ENCODE data around the gene CTIF. TPM values are rescaled to one million over a fixed set of nuclear protein-coding genes. Genes with fewer than 3 reads are reported as not detected.
"Not testable (repeated sequence)": the region's sequence is repeated elsewhere in the genome, so short reads cannot be mapped to it uniquely, and the experiment has no call there.

CTIF gene
- total and polyA plus RNA-seq, 2 donors: 1.7 to 11.3 TPM

GRCh38 chr18:48717227-48717626 lies 178.4 kb downstream of the CTIF start:
- not testable (repeated sequence) for H3K27me3 ChIP-seq (ENCODE audit: control insufficient read depth in 2 of 2, insufficient read depth in 1 of 2, low read length in 1 of 2); H3K4me1 ChIP-seq (ENCODE audit: control insufficient read depth in 2 of 2, insufficient read depth in 2 of 2, low read length in 2 of 2); H3K36me3 ChIP-seq (ENCODE audit: control insufficient read depth in 2 of 2, insufficient read depth in 2 of 2, low read length in 1 of 2); DNase-seq (ENCODE audit: low read depth in 6 of 9, low spot score in 9 of 9); H3K9me3 ChIP-seq (ENCODE audit: control insufficient read depth in 2 of 2, insufficient read depth in 1 of 2, low read length in 1 of 2); H3K4me3 ChIP-seq (ENCODE audit: low read length in 2 of 2); H3K27ac ChIP-seq (ENCODE audit: low read depth in 1 of 2, low read length in 1 of 2)
- whole genome bisulfite sequencing: 97% methylated on average over 9 of the region's 9 CpGs

GRCh38 chr18:48718251-48718959 lies 179.6 kb downstream of the CTIF start:
- H3K9me3 ChIP-seq (ENCODE audit: control insufficient read depth in 2 of 2, insufficient read depth in 1 of 2, low read length in 1 of 2): no peaks in the 10 kb centered on the region
- 98% methylated on average over 10 of the region's 10 CpGs for WGBS
- no peak overlapping the region for H3K27ac ChIP-seq (ENCODE audit: low read depth in 1 of 2, low read length in 1 of 2)
- H3K4me3 ChIP-seq (ENCODE audit: low read length in 2 of 2): no peak overlapping the region
- DNase-seq (ENCODE audit: low read depth in 6 of 9, low spot score in 9 of 9): no peak
- H3K36me3 ChIP-seq (ENCODE audit: control insufficient read depth in 2 of 2, insufficient read depth in 2 of 2, low read length in 1 of 2): no peaks in the 10 kb centered on the region
- H3K27me3 ChIP-seq (ENCODE audit: control insufficient read depth in 2 of 2, insufficient read depth in 1 of 2, low read length in 1 of 2): no peaks in the 10 kb centered on the region
- peaks cover 0 to 2% of the 10 kb centered on the region in 2 donors for H3K4me1 ChIP-seq (ENCODE audit: control insufficient read depth in 2 of 2, insufficient read depth in 2 of 2, low read length in 2 of 2)

- Histone ChIP-seq H3K4me3 (ENCODE audit: low read length in 2 of 2) (no peak overlapping the region), H3K4me1 (ENCODE audit: control insufficient read depth in 2 of 2, insufficient read depth in 2 of 2, low read length in 2 of 2) (peaks cover under 1 to 2% of the 10 kb centered on the region in 2 donors), H3K9me3 (ENCODE audit: control insufficient read depth in 2 of 2, insufficient read depth in 1 of 2, low read length in 1 of 2) (no peaks in the 10 kb centered on the region), H3K27me3 (ENCODE audit: control insufficient read depth in 2 of 2, insufficient read depth in 1 of 2, low read length in 1 of 2) (no peaks in the 10 kb centered on the region), H3K36me3 (ENCODE audit: control insufficient read depth in 2 of 2, insufficient read depth in 2 of 2, low read length in 1 of 2) (no peaks in the 10 kb centered on the region), H3K27ac (ENCODE audit: low read depth in 1 of 2, low read length in 1 of 2) (no peak overlapping the region)
- DNase-seq (ENCODE audit: low read depth in 6 of 9, low spot score in 9 of 9): no peak
- 86% methylated on average over 4 of the region's 4 CpGs for WGBS
Observed at GRCh38 chr18:48719388-48719787, 180.6 kb downstream of the CTIF start.

GRCh38 chr18:48719974-48720654 lies 181.3 kb downstream of the CTIF start:
- WGBS: 88% methylated on average over 12 of the region's 12 CpGs
- DNase-seq (ENCODE audit: low read depth in 6 of 9, low spot score in 9 of 9): no peak
- no peaks in the 10 kb centered on the region for H3K9me3 ChIP-seq (ENCODE audit: control insufficient read depth in 2 of 2, insufficient read depth in 1 of 2, low read length in 1 of 2)

GRCh38 chr18:48720655-48721025 lies 181.8 kb downstream of the CTIF start:
- H3K4me3 ChIP-seq (ENCODE audit: low read length in 2 of 2): no peak overlapping the region
- H3K4me1 ChIP-seq (ENCODE audit: control insufficient read depth in 2 of 2, insufficient read depth in 2 of 2, low read length in 2 of 2): peaks cover 0 to 2% of the 10 kb centered on the region in 2 donors
- H3K9me3 ChIP-seq (ENCODE audit: control insufficient read depth in 2 of 2, insufficient read depth in 1 of 2, low read length in 1 of 2): no peaks in the 10 kb centered on the region
- 95% methylated on average over 6 of the region's 6 CpGs for WGBS
- no peaks in the 10 kb centered on the region for H3K27me3 ChIP-seq (ENCODE audit: control insufficient read depth in 2 of 2, insufficient read depth in 1 of 2, low read length in 1 of 2)
- H3K36me3 ChIP-seq (ENCODE audit: control insufficient read depth in 2 of 2, insufficient read depth in 2 of 2, low read length in 1 of 2): no peaks in the 10 kb centered on the region
- H3K27ac ChIP-seq (ENCODE audit: low read depth in 1 of 2, low read length in 1 of 2): no peak overlapping the region
- DNase-seq (ENCODE audit: low read depth in 6 of 9, low spot score in 9 of 9): no peak

More at GRCh38 chr18:48719974-48720654, 181.3 kb downstream of the CTIF start:
- Histone ChIP-seq H3K27ac (ENCODE audit: low read depth in 1 of 2, low read length in 1 of 2) (no peak overlapping the region), H3K4me3 (ENCODE audit: low read length in 2 of 2) (no peak overlapping the region), H3K4me1 (ENCODE audit: control insufficient read depth in 2 of 2, insufficient read depth in 2 of 2, low read length in 2 of 2) (peaks cover 2% of the 10 kb centered on the region in 2 donors), H3K27me3 (ENCODE audit: control insufficient read depth in 2 of 2, insufficient read depth in 1 of 2, low read length in 1 of 2) (no peaks in the 10 kb centered on the region), H3K36me3 (ENCODE audit: control insufficient read depth in 2 of 2, insufficient read depth in 2 of 2, low read length in 1 of 2) (no peaks in the 10 kb centered on the region)

GRCh38 chr18:48721312-48721711 lies 182.5 kb downstream of the CTIF start:
- Histone ChIP-seq H3K36me3 (ENCODE audit: control insufficient read depth in 2 of 2, insufficient read depth in 2 of 2, low read length in 1 of 2) (no peaks in the 10 kb centered on the region), H3K9me3 (ENCODE audit: control insufficient read depth in 2 of 2, insufficient read depth in 1 of 2, low read length in 1 of 2) (no peaks in the 10 kb centered on the region), H3K4me3 (ENCODE audit: low read length in 2 of 2) (no peak overlapping the region), H3K27me3 (ENCODE audit: control insufficient read depth in 2 of 2, insufficient read depth in 1 of 2, low read length in 1 of 2) (no peaks in the 10 kb centered on the region), H3K4me1 (ENCODE audit: control insufficient read depth in 2 of 2, insufficient read depth in 2 of 2, low read length in 2 of 2) (peaks cover 0 to 2% of the 10 kb centered on the region in 2 donors), H3K27ac (ENCODE audit: low read depth in 1 of 2, low read length in 1 of 2) (no peak overlapping the region)
- DNase-seq (ENCODE audit: low read depth in 6 of 9, low spot score in 9 of 9): no peak
- 83% methylated on average over 8 of the region's 8 CpGs for WGBS

GRCh38 chr18:48723016-48723415 lies 184.2 kb downstream of the CTIF start:
- Histone ChIP-seq H3K36me3 (ENCODE audit: control insufficient read depth in 2 of 2, insufficient read depth in 2 of 2, low read length in 1 of 2) (no peaks in the 10 kb centered on the region), H3K27ac (ENCODE audit: low read depth in 1 of 2, low read length in 1 of 2) (no peak overlapping the region), H3K4me3 (ENCODE audit: low read length in 2 of 2) (no peak overlapping the region), H3K9me3 (ENCODE audit: control insufficient read depth in 2 of 2, insufficient read depth in 1 of 2, low read length in 1 of 2) (no peaks in the 10 kb centered on the region), H3K27me3 (ENCODE audit: control insufficient read depth in 2 of 2, insufficient read depth in 1 of 2, low read length in 1 of 2) (no peaks in the 10 kb centered on the region), H3K4me1 (ENCODE audit: control insufficient read depth in 2 of 2, insufficient read depth in 2 of 2, low read length in 2 of 2) (peaks cover 0 to 2% of the 10 kb centered on the region in 2 donors)
- WGBS: 97% methylated on average over 5 of the region's 5 CpGs
- no peak for DNase-seq (ENCODE audit: low read depth in 6 of 9, low spot score in 9 of 9)

GRCh38 chr18:48723837-48724236 lies 185.0 kb downstream of the CTIF start:
- no peak overlapping the region for H3K4me3 ChIP-seq (ENCODE audit: low read length in 2 of 2)
- 97% methylated on average over 2 of the region's 2 CpGs for WGBS

GRCh38 chr18:48724442-48724841 lies 185.6 kb downstream of the CTIF start:
- H3K4me3 ChIP-seq (ENCODE audit: low read length in 2 of 2): no peak overlapping the region
- H3K9me3 ChIP-seq (ENCODE audit: control insufficient read depth in 2 of 2, insufficient read depth in 1 of 2, low read length in 1 of 2): no peaks in the 10 kb centered on the region
- no peaks in the 10 kb centered on the region for H3K27me3 ChIP-seq (ENCODE audit: control insufficient read depth in 2 of 2, insufficient read depth in 1 of 2, low read length in 1 of 2)
- WGBS: 93% methylated on average over 4 of the region's 4 CpGs
- no peaks in the 10 kb centered on the region for H3K36me3 ChIP-seq (ENCODE audit: control insufficient read depth in 2 of 2, insufficient read depth in 2 of 2, low read length in 1 of 2)
- H3K27ac ChIP-seq (ENCODE audit: low read depth in 1 of 2, low read length in 1 of 2): no peak overlapping the region
- DNase-seq (ENCODE audit: low read depth in 6 of 9, low spot score in 9 of 9): no peak
- peaks cover 0 to 2% of the 10 kb centered on the region in 2 donors for H3K4me1 ChIP-seq (ENCODE audit: control insufficient read depth in 2 of 2, insufficient read depth in 2 of 2, low read length in 2 of 2)

More at GRCh38 chr18:48723837-48724236, 185.0 kb downstream of the CTIF start:
- no peak for DNase-seq (ENCODE audit: low read depth in 6 of 9, low spot score in 9 of 9)
- Histone ChIP-seq H3K36me3 (ENCODE audit: control insufficient read depth in 2 of 2, insufficient read depth in 2 of 2, low read length in 1 of 2) (no peaks in the 10 kb centered on the region), H3K27me3 (ENCODE audit: control insufficient read depth in 2 of 2, insufficient read depth in 1 of 2, low read length in 1 of 2) (no peaks in the 10 kb centered on the region), H3K4me1 (ENCODE audit: control insufficient read depth in 2 of 2, insufficient read depth in 2 of 2, low read length in 2 of 2) (peaks cover 0 to 2% of the 10 kb centered on the region in 2 donors), H3K27ac (ENCODE audit: low read depth in 1 of 2, low read length in 1 of 2) (no peak overlapping the region), H3K9me3 (ENCODE audit: control insufficient read depth in 2 of 2, insufficient read depth in 1 of 2, low read length in 1 of 2) (no peaks in the 10 kb centered on the region)

All from thymus (tissue), 11 donors.